NCI-H345 treated with DMSO at 0.1 percent for 48 hours (cell line): Measurements from ENCODE around the gene CCDC126.
"Not testable (repeated sequence)": the region's sequence is repeated elsewhere in the genome, so short reads cannot be mapped to it uniquely, and the experiment has no call there.

Experiments used
- DNase-seq: peaks from one replicate; lab custom pipeline; 2025; ENCODE audit not compliant: unreplicated experiment; lab: John Stamatoyannopoulos, UW

The CCDC126 gene

GRCh38 chr7:23622506-23622925, 25.3 kb downstream of the CCDC126 start:
- no peak for DNase-seq

- no peak for DNase-seq
These were observed 31.2 kb downstream of the CCDC126 start for GRCh38 chr7:23628370-23628769.

GRCh38 chr7:23633417-23633816, 36.2 kb downstream of the CCDC126 start:
- DNase-seq, result no peak

- DNase-seq, result no peak
These were observed 48.6 kb downstream of the CCDC126 start for GRCh38 chr7:23645822-23646221.

GRCh38 chr7:23653942-23654341, 56.8 kb downstream of the CCDC126 start:
- no peak for DNase-seq

GRCh38 chr7:23654508-23654907, 57.3 kb downstream of the CCDC126 start:
- DNase-seq, result no peak

GRCh38 chr7:23655433-23655832, 58.3 kb downstream of the CCDC126 start:
- DNase-seq, result no peak

- DNase-seq, result no peak
These were observed 61.7 kb downstream of the CCDC126 start for GRCh38 chr7:23658831-23659427.

GRCh38 chr7:23661385-23661784, 64.2 kb downstream of the CCDC126 start:
- no peak for DNase-seq

- DNase-seq, result no peak
These were observed 65.2 kb downstream of the CCDC126 start for GRCh38 chr7:23662124-23662983.

- DNase-seq, result no peak
These were observed 65.8 kb downstream of the CCDC126 start for GRCh38 chr7:23662984-23663313.

GRCh38 chr7:23664122-23664521, 66.9 kb downstream of the CCDC126 start:
- no peak for DNase-seq

- no peak for DNase-seq
These were observed 74.9 kb downstream of the CCDC126 start for GRCh38 chr7:23672033-23672432.

GRCh38 chr7:23679898-23680413, 82.8 kb downstream of the CCDC126 start, which contains the start of gene FAM221A:
FAM221A (plus strand) TSS chr7:23680199; CDS start chr7:23680219, 20 bp downstream.
- peak; percentile 85 for DNase-seq

- DNase-seq, result peak; percentile 58
These were observed 83.5 kb downstream of the CCDC126 start for GRCh38 chr7:23680414-23681405.

- DNase-seq, result not testable (repeated sequence)
These were observed 86.9 kb downstream of the CCDC126 start for GRCh38 chr7:23684041-23684440.

- DNase-seq, result no peak
These were observed 88.5 kb downstream of the CCDC126 start for GRCh38 chr7:23685731-23686130.

- DNase-seq, result no peak
These were observed 89.8 kb downstream of the CCDC126 start for GRCh38 chr7:23687011-23687410.

GRCh38 chr7:23689165-23689564, 92.0 kb downstream of the CCDC126 start:
- DNase-seq, result no peak

- DNase-seq, result no peak
These were observed 94.1 kb downstream of the CCDC126 start for GRCh38 chr7:23691320-23691719.

- DNase-seq, result no peak
These were observed 96.0 kb downstream of the CCDC126 start for GRCh38 chr7:23693224-23693623.
